OCI-LY1 (cell line): ENCODE measurements around the gene POU5F1.

Experiments
- EZH2 ChIP-seq: fragments of 200-600 bp; sonication (generic), shearing (Covaris generic); IDR thresholded peaks from 2 replicates; pipeline ENCODE4 v1.8.0; 2017; ENCODE audit warnings: borderline replicate concordance, mixed run types, mild to moderate bottlenecking, antibody characterized with exemption, low read length, moderate library complexity, mixed read lengths
- TF ChIP-seq, protein P1 (sequence below): fragments of 200-600 bp; sonication (generic), shearing (Covaris generic); IDR thresholded peaks from 2 replicates; pipeline ENCODE4 v1.5.1; 2017; ENCODE audit warnings: mild to moderate bottlenecking, antibody characterized with exemption, low read length, moderate library complexity, mixed read lengths

DNA sequence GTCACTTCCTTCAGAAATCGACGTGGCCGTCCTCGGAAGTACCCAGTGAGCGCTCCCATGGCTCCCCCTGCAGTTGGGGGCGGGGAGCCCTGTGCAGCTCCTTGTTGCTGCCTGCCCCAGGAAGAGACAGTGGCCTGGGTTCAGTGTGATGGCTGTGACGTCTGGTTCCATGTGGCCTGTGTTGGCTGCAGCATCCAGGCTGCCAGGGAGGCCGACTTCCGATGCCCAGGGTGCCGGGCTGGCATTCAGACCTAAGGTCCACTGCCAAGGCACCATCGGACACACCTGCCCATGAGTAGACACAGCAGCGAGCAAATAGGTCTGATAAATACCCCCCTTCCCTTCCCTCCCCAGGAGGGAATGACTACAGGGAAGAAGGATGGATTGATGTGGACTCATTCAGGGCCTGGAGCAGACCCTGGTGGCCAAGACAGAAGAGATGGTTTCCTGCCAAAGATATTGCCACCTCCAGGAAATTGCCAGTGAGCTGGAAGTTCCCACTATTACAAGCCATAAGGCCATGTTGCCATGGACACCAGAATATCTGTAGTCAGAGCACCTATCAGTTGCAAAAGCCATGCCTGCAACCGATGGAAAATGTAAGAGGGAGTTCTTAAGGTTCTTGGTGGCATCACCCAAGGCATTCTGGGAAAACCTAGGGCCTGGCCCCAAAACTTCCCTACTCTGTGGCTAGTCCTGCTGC is 7.9 kb downstream of the POU5F1 start:
- TF ChIP-seq, protein P1, sequence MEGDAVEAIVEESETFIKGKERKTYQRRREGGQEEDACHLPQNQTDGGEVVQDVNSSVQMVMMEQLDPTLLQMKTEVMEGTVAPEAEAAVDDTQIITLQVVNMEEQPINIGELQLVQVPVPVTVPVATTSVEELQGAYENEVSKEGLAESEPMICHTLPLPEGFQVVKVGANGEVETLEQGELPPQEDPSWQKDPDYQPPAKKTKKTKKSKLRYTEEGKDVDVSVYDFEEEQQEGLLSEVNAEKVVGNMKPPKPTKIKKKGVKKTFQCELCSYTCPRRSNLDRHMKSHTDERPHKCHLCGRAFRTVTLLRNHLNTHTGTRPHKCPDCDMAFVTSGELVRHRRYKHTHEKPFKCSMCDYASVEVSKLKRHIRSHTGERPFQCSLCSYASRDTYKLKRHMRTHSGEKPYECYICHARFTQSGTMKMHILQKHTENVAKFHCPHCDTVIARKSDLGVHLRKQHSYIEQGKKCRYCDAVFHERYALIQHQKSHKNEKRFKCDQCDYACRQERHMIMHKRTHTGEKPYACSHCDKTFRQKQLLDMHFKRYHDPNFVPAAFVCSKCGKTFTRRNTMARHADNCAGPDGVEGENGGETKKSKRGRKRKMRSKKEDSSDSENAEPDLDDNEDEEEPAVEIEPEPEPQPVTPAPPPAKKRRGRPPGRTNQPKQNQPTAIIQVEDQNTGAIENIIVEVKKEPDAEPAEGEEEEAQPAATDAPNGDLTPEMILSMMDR: peak; percentile 22; the same call in 1 of the 2 replicates
- no peak for TF ChIP-seq EZH2
